AG10803 (cell line): ENCODE results near the gene OLIG1.

Experiments used
- DNase-seq: peaks from one replicate; pipeline ENCODE4 v3.0.0; 2010; ENCODE audit warnings: low read depth
- H3K4me3 ChIP-seq: 2 replicates; pipeline ENCODE4 v1.5.1; 2011; ENCODE audit warnings: mild to moderate bottlenecking, low read length, control low read depth
- CTCF ChIP-seq: conservative IDR thresholded peaks from 2 replicates; pipeline ENCODE4 v1.5.1; 2011; ENCODE audit warnings: mild to moderate bottlenecking, low read length, control low read depth, inconsistent platforms

Gene OLIG1

DNA sequence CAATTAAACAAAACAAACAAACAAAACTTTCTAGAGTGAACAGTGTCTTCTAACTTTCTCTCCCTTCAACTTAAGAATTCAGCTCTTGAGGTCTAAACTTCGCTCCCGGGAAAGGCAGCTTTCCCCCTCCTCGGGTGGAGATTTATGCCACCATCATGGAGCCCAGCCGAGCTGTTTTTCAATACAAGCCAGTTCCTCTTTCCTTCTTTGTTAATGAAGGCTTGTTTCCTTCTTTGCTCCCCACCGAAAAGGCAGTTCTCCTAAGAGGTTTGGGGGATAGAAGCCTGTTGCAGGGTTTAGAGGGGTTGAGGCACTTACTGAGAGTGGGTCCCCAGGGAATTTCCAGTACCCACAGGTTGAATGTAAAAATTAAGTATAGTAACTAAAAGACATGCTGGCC is 26.5 kb downstream of the OLIG1 start:
- no peak for DNase-seq
- no peak for TF ChIP-seq CTCF
- no peak overlapping the region for H3K4me3 ChIP-seq

GRCh38 chr21:33099131-33099530 is 29.2 kb downstream of the OLIG1 start:
- no peak overlapping the region for H3K4me3 ChIP-seq
- DNase-seq = no peak
- TF ChIP-seq CTCF = no peak

DNA sequence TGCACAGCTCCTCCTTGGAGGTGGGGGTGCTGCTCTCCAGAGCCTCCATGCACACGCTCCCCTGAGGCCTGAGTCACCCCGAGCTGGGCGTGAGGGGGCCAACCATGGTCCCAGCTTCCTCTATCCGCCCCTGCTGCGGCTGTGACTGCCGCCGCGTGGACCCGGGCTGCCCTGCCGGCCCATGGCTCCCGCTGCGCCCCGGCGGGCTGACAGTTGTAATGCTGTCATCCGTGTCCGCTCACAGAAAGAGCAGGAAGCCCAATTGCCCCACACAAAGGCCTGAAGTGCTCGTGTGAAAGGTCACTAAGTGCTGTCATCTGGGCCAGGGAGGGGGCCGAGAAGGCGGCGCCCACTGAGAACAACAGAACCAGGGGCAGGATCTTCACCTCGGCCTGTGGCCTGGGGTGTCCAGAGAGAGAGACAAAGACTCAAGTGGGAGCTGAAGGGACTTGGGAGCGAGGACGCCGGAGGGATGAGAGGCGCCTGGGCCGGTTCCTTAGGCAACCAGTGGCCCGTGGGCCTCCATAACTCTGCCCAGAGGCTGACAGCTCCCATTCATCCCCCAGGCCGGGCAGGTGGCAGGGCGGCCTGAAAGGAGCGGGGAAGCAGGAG is 31.5 kb downstream of the OLIG1 start:
- TF ChIP-seq CTCF = no peak
- DNase-seq = no peak
- no peak overlapping the region for H3K4me3 ChIP-seq

- no peak for TF ChIP-seq CTCF
- H3K4me3 ChIP-seq = no peak overlapping the region
- DNase-seq = no peak
These were observed 35.1 kb downstream of the OLIG1 start for GRCh38 chr21:33105088-33105487.

GRCh38 chr21:33108228-33108627 is 38.3 kb downstream of the OLIG1 start:
- no peak for TF ChIP-seq CTCF
- no peak for DNase-seq

GRCh38 chr21:33109574-33110339 is 39.8 kb downstream of the OLIG1 start:
- no peak for DNase-seq
- no peak overlapping the region for H3K4me3 ChIP-seq
- no peak for TF ChIP-seq CTCF

More at GRCh38 chr21:33108228-33108627, 38.3 kb downstream of the OLIG1 start:
- no peak overlapping the region for H3K4me3 ChIP-seq

DNA sequence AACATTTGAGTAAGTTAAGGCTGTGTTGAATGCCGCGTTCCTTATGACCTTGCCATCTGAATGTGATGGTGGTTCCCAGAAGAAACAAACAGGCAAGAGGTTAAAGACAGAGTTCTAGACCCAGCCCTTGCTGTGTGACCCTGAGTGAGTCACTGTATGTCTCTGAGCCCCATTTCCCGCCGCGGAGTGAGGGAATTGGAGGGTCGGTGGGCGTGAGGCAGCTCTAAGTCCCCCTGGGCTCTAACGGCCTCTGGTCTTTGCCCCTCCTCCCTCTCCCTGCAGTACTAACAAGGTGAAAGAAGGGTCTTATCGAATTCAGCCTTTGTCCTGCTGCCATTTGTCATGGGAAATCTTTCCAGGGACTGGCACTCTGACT is 40.4 kb downstream of the OLIG1 start:
- no peak overlapping the region for H3K4me3 ChIP-seq
- no peak for DNase-seq
- TF ChIP-seq CTCF = no peak
